ENCODE data around the gene SERP2. TPM values are rescaled to one million over a fixed set of nuclear protein-coding genes. Genes with fewer than 3 reads are reported as not detected.
A peak's percentile ranks its signal among the peaks of the same experiment; 100 is the strongest.

SERP2 gene
- total and polyA plus RNA-seq, 8 donors: 1.2 to 13.8 (median 1.9) TPM

DNA sequence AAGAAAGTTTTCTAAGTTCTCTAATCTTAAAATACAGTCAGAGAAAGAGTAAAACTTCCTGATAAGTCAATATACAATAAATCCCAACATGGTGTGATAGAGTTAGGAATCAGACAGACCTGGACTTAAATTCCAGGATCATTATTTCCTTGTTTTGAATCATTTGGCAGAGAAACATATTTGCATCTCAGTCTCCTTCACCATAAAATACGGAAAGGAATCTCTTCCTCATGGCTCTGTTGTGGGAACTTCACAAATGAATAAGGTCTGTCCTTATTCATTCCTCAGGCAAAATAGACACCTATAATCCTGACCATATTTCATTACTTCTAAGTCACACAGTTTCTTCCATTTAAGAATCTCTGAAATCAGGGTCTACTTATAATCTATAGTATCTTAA lies 19.3 kb upstream of the SERP2 start:
- whole genome bisulfite sequencing, 2 donors: 61 to 77% methylated on average over 1 of the region's 1 CpG
- FAIRE-seq (no peak), DNase-seq (no peak), ATAC-seq (peak in 1 of 4 donors; percentile 16)
- no peaks in the 10 kb centered on the region for H3K36me3 ChIP-seq
- TF ChIP-seq, protein P1, sequence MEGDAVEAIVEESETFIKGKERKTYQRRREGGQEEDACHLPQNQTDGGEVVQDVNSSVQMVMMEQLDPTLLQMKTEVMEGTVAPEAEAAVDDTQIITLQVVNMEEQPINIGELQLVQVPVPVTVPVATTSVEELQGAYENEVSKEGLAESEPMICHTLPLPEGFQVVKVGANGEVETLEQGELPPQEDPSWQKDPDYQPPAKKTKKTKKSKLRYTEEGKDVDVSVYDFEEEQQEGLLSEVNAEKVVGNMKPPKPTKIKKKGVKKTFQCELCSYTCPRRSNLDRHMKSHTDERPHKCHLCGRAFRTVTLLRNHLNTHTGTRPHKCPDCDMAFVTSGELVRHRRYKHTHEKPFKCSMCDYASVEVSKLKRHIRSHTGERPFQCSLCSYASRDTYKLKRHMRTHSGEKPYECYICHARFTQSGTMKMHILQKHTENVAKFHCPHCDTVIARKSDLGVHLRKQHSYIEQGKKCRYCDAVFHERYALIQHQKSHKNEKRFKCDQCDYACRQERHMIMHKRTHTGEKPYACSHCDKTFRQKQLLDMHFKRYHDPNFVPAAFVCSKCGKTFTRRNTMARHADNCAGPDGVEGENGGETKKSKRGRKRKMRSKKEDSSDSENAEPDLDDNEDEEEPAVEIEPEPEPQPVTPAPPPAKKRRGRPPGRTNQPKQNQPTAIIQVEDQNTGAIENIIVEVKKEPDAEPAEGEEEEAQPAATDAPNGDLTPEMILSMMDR (IDR thresholded peaks at IDR 0.05): no peak
- no peak overlapping the region for H3K4me3 ChIP-seq
- no peaks in the 10 kb centered on the region for H3K27me3 ChIP-seq
- H3K27ac ChIP-seq: peak overlapping the region in 1 of 4 donors; percentile 7
- intact Hi-C loops (cut with DNase I): no loop called here
- no peaks in the 10 kb centered on the region for H3K4me1 ChIP-seq
- no peaks in the 10 kb centered on the region for H3K9me3 ChIP-seq

DNA sequence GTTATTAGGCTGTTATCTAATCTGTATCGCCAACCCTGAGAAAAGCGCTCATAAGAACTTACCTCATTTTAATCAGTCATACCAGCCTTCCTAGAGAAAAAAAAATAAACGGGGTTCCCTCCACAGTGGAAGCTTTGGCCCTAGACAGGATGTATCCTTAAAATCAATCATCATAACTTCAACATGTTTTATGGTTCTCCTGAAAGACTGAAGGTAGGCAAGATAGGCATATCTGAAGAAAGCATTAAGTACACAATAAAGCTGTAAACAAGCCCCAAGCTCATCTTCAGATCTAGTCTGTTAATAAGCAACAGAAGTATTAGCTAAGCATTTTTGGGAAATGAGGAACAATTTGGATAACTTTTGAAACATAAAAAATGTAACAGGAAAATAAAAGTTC lies 18.7 kb upstream of the SERP2 start:
- Histone ChIP-seq H3K27me3 (no peaks in the 10 kb centered on the region), H3K27ac (peak overlapping the region in 1 of 4 donors; percentile 7), H3K4me3 (no peak overlapping the region), H3K4me1 (no peaks in the 10 kb centered on the region), H3K36me3 (no peaks in the 10 kb centered on the region), H3K9me3 (no peaks in the 10 kb centered on the region)
- ATAC-seq (no peak), FAIRE-seq (no peak), DNase-seq (no peak)
- TF ChIP-seq, protein P1 (IDR thresholded peaks at IDR 0.05): no peak
- 23% methylated on average over 3 of the region's 3 CpGs for whole genome bisulfite sequencing, 2 donors
- intact Hi-C loops (cut with DNase I): no loop called here

DNA sequence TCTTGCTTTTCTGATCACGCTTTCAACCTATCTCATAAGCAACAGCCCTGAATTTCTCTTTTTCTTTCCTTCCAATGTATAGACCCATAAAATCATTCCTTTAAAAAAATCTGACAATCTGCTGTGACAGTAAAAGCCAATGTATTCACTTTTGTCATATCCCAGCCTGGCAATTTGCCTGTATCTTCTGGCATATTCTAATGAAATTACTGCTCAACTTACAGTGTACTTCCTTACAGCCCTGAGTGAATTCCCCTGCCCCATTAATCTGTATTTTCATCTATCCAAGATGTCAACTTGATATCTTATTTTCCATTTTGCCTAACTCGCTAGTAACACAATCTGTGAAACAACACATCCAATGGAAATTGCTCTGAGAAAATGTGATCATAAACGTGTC lies 18.0 kb upstream of the SERP2 start:
- TF ChIP-seq, protein P1 (IDR thresholded peaks at IDR 0.05): no peak
- FAIRE-seq: no peak
- 73 to 86% methylated on average over 3 of the region's 3 CpGs for WGBS, 2 donors

DNA sequence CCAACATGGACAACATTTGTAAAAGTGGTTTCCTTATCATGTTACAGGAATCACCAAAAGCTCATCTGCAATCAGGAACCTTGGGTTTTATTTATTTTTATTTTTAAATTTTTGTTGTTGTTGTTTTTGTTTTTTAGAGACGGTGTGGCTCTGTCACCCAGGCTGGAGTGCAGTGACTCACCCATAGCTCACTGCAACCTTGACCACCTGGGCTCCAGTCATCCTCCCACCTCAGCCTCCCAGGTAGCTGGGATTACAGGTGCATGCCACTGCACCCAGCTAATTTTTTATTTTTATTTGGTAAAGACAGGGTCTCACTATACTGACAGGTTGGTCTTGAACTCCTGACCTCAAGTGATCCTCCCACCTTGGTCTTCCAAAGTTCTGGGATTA lies 13.6 kb upstream of the SERP2 start:
- H3K4me3 ChIP-seq: no peak overlapping the region
- 88 to 89% methylated on average over 1 of the region's 1 CpG for WGBS, 2 donors

More for the DNA sequence above, 18.0 kb upstream of the SERP2 start:
- no peak overlapping the region for H3K27ac ChIP-seq
- no peaks in the 10 kb centered on the region for H3K4me1 ChIP-seq
- no peaks in the 10 kb centered on the region for H3K27me3 ChIP-seq
- DNase-seq (no peak), ATAC-seq (no peak)
- H3K36me3 ChIP-seq: no peaks in the 10 kb centered on the region
- H3K9me3 ChIP-seq: no peaks in the 10 kb centered on the region
- H3K4me3 ChIP-seq: no peak overlapping the region
- intact Hi-C loops (cut with DNase I): no loop called here

DNA sequence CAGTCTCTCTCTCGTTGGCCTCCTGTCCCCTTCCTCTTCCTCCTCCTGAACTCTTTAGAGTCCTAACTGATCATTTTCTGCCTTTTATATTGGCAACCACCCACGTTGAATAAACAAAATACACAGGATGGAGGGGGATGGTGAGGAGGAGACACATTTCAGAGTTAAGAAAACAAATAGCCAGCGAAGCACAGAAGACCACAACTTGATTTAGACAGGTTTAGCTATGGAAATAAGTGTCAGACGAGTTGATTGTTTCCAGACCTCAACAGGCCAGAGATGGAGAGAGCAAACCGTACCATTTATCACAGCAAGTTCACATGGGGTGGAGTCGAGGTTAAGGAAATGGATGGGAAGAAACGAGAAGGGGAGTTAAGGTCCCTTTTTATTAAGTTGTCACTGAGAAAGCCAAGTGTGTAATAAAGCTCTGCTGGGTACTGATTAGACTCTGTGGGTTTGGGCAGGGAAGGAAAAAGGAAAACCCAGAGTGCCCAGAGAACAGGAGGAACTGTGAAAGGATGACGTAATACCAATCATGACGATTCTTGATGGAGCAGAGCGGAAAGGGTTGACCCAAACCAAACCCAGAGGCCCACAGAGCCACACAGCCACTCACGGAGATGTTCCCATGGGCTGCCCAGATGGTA lies 11.1 kb upstream of the SERP2 start:
- H3K9me3 ChIP-seq: no peaks in the 10 kb centered on the region
- no peak for ATAC-seq
- no peak for DNase-seq
- intact Hi-C loops (cut with DNase I): no loop called here
- no peak for FAIRE-seq
- no peaks in the 10 kb centered on the region for H3K4me1 ChIP-seq
- no peak overlapping the region for H3K27ac ChIP-seq
- H3K27me3 ChIP-seq: no peaks in the 10 kb centered on the region
- no peaks in the 10 kb centered on the region for H3K36me3 ChIP-seq
- H3K4me3 ChIP-seq: no peak overlapping the region
- TF ChIP-seq, protein P1 (IDR thresholded peaks at IDR 0.05): no peak
- 74 to 80% methylated on average over 11 of the region's 11 CpGs for WGBS, 2 donors

More for the DNA sequence above, 13.6 kb upstream of the SERP2 start:
- Histone ChIP-seq H3K9me3 (no peaks in the 10 kb centered on the region), H3K36me3 (no peaks in the 10 kb centered on the region), H3K27me3 (no peaks in the 10 kb centered on the region), H3K27ac (no peak overlapping the region), H3K4me1 (no peaks in the 10 kb centered on the region)
- TF ChIP-seq, protein P1 (IDR thresholded peaks at IDR 0.05): no peak
- DNase-seq: no peak
- intact Hi-C loops (cut with DNase I): no loop called here
- FAIRE-seq: no peak
- no peak for ATAC-seq

All from pancreas (tissue), 10 donors.